H9 (cell line): ENCODE measurements around the gene GALNT10. TPM values are rescaled to one million over a fixed set of nuclear protein-coding genes. Genes with fewer than 3 reads are reported as not detected.

Experiments
- DNase-seq: peaks from one replicate; pipeline ENCODE4 v3.0.0-alpha.2; 2017
- H2AFZ ChIP-seq: one replicate; pipeline ENCODE4 v1.6.1; 2013; ENCODE audit warnings: mild to moderate bottlenecking, low read length, control low read depth, moderate library complexity
- H2AK5ac ChIP-seq: 2 replicates; pipeline ENCODE4 v1.6.1; 2013; ENCODE audit warnings: low read length, control low read depth, mixed read lengths; ENCODE audit not compliant: insufficient read length
- H2BK120ac ChIP-seq: one replicate; pipeline ENCODE4 v1.6.1; 2013; ENCODE audit warnings: low read depth, mild to moderate bottlenecking, low read length, control low read depth, inconsistent platforms; ENCODE audit not compliant: poor library complexity, severe bottlenecking
- H2BK12ac ChIP-seq: 2 replicates; pipeline ENCODE4 v1.6.1; 2013; ENCODE audit warnings: low read length, control low read depth, mixed read lengths, low read depth; ENCODE audit not compliant: insufficient read length
- H2BK15ac ChIP-seq: 2 replicates; pipeline ENCODE4 v1.6.1; 2013; ENCODE audit warnings: low read depth, low read length, control low read depth
- H2BK20ac ChIP-seq: one replicate; pipeline ENCODE4 v1.6.1; 2013; ENCODE audit warnings: low read depth, mild to moderate bottlenecking, low read length, control low read depth, inconsistent platforms; ENCODE audit not compliant: poor library complexity, severe bottlenecking
- H2BK5ac ChIP-seq: 2 replicates; pipeline ENCODE4 v1.6.1; 2013; ENCODE audit warnings: low read length, control low read depth, mixed read lengths; ENCODE audit not compliant: insufficient read length
- H3K14ac ChIP-seq: 2 replicates; pipeline ENCODE4 v1.6.1; 2013; ENCODE audit warnings: low read length, control low read depth; ENCODE audit not compliant: insufficient read depth
- H3K18ac ChIP-seq: 2 replicates; pipeline ENCODE4 v1.6.1; 2013; ENCODE audit warnings: low read depth, mild to moderate bottlenecking, mixed read lengths, low read length, control low read depth; ENCODE audit not compliant: insufficient read length
- H3K23ac ChIP-seq: 2 replicates; pipeline ENCODE4 v1.6.1; 2013; ENCODE audit warnings: low read length, control low read depth, mixed read lengths, low read depth; ENCODE audit not compliant: insufficient read length
- H3K23me2 ChIP-seq: 2 replicates; pipeline ENCODE4 v1.6.1; 2013; ENCODE audit warnings: low read depth, mild to moderate bottlenecking, mixed read lengths, low read length, control low read depth; ENCODE audit not compliant: insufficient read length, poor library complexity, severe bottlenecking
- H3K27ac ChIP-seq: 2 replicates; pipeline ENCODE4 v1.5.1; 2013; ENCODE audit warnings: low read length, control low read depth, mixed read lengths, low read depth; ENCODE audit not compliant: insufficient read length
- H3K27me3 ChIP-seq: 2 replicates; pipeline ENCODE4 v1.6.1; 2013; ENCODE audit warnings: low read length, control low read depth, inconsistent platforms; ENCODE audit not compliant: insufficient read depth
- H3K4ac ChIP-seq: 2 replicates; pipeline ENCODE4 v1.6.1; 2013; ENCODE audit warnings: low read depth, mild to moderate bottlenecking, control low read depth, inconsistent platforms, low read length, moderate library complexity
- H3K4me1 ChIP-seq: 2 replicates; pipeline ENCODE4 v1.6.1; 2013; ENCODE audit warnings: low read length, control low read depth, inconsistent platforms; ENCODE audit not compliant: insufficient read depth
- H3K4me2 ChIP-seq: 2 replicates; pipeline ENCODE4 v1.6.1; 2013; ENCODE audit warnings: low read length, control low read depth, mixed read lengths; ENCODE audit not compliant: insufficient read length, insufficient read depth
- H3K56ac ChIP-seq: 2 replicates; pipeline ENCODE4 v1.6.1; 2013; ENCODE audit warnings: low read depth, mild to moderate bottlenecking, mixed read lengths, low read length, control low read depth; ENCODE audit not compliant: insufficient read length
- H3K79me1 ChIP-seq: 2 replicates; pipeline ENCODE4 v1.6.1; 2013; ENCODE audit warnings: low read depth, mild to moderate bottlenecking, moderate library complexity, low read length, control low read depth, inconsistent platforms; ENCODE audit not compliant: insufficient read depth, poor library complexity, severe bottlenecking
- H3K79me2 ChIP-seq: 2 replicates; pipeline ENCODE4 v1.6.1; 2013; ENCODE audit warnings: low read length, control low read depth, inconsistent platforms; ENCODE audit not compliant: insufficient read depth
- H3K9ac ChIP-seq: 2 replicates; pipeline ENCODE4 v1.6.1; 2013; ENCODE audit warnings: low read length, control low read depth, mixed read lengths; ENCODE audit not compliant: insufficient read length; ENCODE audit errors: extremely low read depth
- H3K9me3 ChIP-seq: one replicate; pipeline ENCODE4 v1.6.1; 2013; ENCODE audit warnings: low read depth, low read length, inconsistent platforms; ENCODE audit not compliant: control insufficient read depth
- H3T11ph ChIP-seq: one replicate; pipeline ENCODE4 v1.6.1; 2013; ENCODE audit warnings: mild to moderate bottlenecking, low read length, control low read depth, inconsistent platforms
- H4K20me1 ChIP-seq: one replicate; pipeline ENCODE4 v1.6.1; 2013; ENCODE audit not compliant: control insufficient read depth, insufficient read length, insufficient read depth
- H4K5ac ChIP-seq: 2 replicates; pipeline ENCODE4 v1.6.1; 2013; ENCODE audit warnings: low read depth, mild to moderate bottlenecking, mixed read lengths, low read length, control low read depth; ENCODE audit not compliant: insufficient read length
- H4K8ac ChIP-seq: replicated peaks from 2 replicates; pipeline ENCODE4 v1.6.1; 2013; ENCODE audit warnings: low read length, control low read depth, mixed read lengths, low read depth; ENCODE audit not compliant: insufficient read length
- H4K91ac ChIP-seq: 2 replicates; pipeline ENCODE4 v1.6.1; 2013; ENCODE audit warnings: low read depth, mild to moderate bottlenecking, moderate library complexity, mixed read lengths, low read length, control low read depth; ENCODE audit not compliant: insufficient read length
- H3K27ac Mint-ChIP-seq, 3 experiments: 2 replicates in 2 of 3; 3 replicates in 1 of 3; pipeline ENCODE4 v1.8.0; 2020 to 2021; ENCODE audit warnings: mixed read lengths in 3 of 3, mild to moderate bottlenecking in 1 of 3, moderate library complexity in 1 of 3
- H3K27me3 Mint-ChIP-seq: 2 replicates; pipeline ENCODE4 v1.8.0; 2021; ENCODE audit warnings: low read depth, mild to moderate bottlenecking, moderate library complexity, mixed read lengths
- H3K36me3 Mint-ChIP-seq, 3 experiments: 2 replicates in 2 of 3; 3 replicates in 1 of 3; pipeline ENCODE4 v1.8.0; 2020 to 2021; ENCODE audit warnings: low read depth in 3 of 3, mixed read lengths in 3 of 3; ENCODE audit not compliant: insufficient read depth in 1 of 3
- H3K4me1 Mint-ChIP-seq, 2 experiments: 2 replicates each; pipeline ENCODE4 v1.8.0; 2020; ENCODE audit warnings: mixed read lengths in 2 of 2
- H3K4me3 Mint-ChIP-seq, 2 experiments: 2 replicates in 1 of 2; 3 replicates in 1 of 2; pipeline ENCODE4 v1.8.0; 2020 to 2021; ENCODE audit warnings: mild to moderate bottlenecking in 2 of 2, mixed read lengths in 2 of 2, moderate library complexity in 1 of 2
- H3K9me3 Mint-ChIP-seq, 2 experiments: 2 replicates in 1 of 2; 3 replicates in 1 of 2; pipeline ENCODE4 v1.8.0; 2020; ENCODE audit warnings: mild to moderate bottlenecking in 2 of 2, mixed read lengths in 2 of 2, moderate library complexity in 1 of 2
- CTCF ChIP-seq: fragments of 200-600 bp; sonication (generic); conservative IDR thresholded peaks from 3 replicates; pipeline ENCODE4 v1.8.0; 2021; ENCODE audit warnings: antibody characterized with exemption, mild to moderate bottlenecking
- WGBS: extraction: QIAGEN DNeasy Blood & Tissue Kit; methylation state at CpG from one replicate; pipeline ENCODE4 v1.1.7; 2013; ENCODE audit warnings: missing lambda C conversion rate, low lambda C conversion rate, mixed read lengths; ENCODE audit not compliant: insufficient read length; ENCODE audit errors: extremely low coverage; 5-methylcytosine and 5-hydroxymethylcytosine counted together
- total RNA-seq: library from RNA; stranded (reverse); gene quantifications from 2 replicates; pipeline ENCODE4 v1.2.1, GENCODE V29; 2021

GALNT10 gene
- total RNA-seq, 1 experiment from 2014 or later: 15.4 TPM

GRCh38 chr5:154440540-154440939 lies 250.0 kb downstream of the GALNT10 start:
- H2AFZ ChIP-seq: no peak overlapping the region
- H4K8ac ChIP-seq: no peak overlapping the region
- Mint-ChIP-seq H3K27me3 (no peaks in the 10 kb centered on the region), H3K4me3 (no peak overlapping the region), H3K36me3 (peaks cover 22 to 53% (median 41%) of the 10 kb centered on the region in 3 experiments), H3K27ac (no peak overlapping the region), H3K9me3 (peaks cover 3% of the 10 kb centered on the region in 2 experiments; a peak in 4 of 5 replicates), H3K4me1 (peaks cover 4 to 8% of the 10 kb centered on the region in 2 experiments)
- H2BK5ac ChIP-seq: no peak overlapping the region
- H3T11ph ChIP-seq: no peak overlapping the region
- H2BK12ac ChIP-seq: no peak overlapping the region
- TF ChIP-seq CTCF: no peak
- no peak overlapping the region for H3K23ac ChIP-seq
- no peak overlapping the region for H3K4ac ChIP-seq
- H3K4me2 ChIP-seq: no peak overlapping the region
- no peak overlapping the region for H3K56ac ChIP-seq
- no peak for DNase-seq
- H3K9ac ChIP-seq: no peak overlapping the region
- H3K27ac ChIP-seq: no peak overlapping the region
- no peaks in the 10 kb centered on the region for H4K20me1 ChIP-seq
- H3K27me3 ChIP-seq: no peaks in the 10 kb centered on the region
- H3K79me1 ChIP-seq: no peaks in the 10 kb centered on the region
- H2BK15ac ChIP-seq: no peak overlapping the region
- H2BK120ac ChIP-seq: no peak overlapping the region
- H2BK20ac ChIP-seq: no peak overlapping the region
- peaks cover 9% of the 10 kb centered on the region for H3K23me2 ChIP-seq
- no peak overlapping the region for H4K91ac ChIP-seq
- H3K14ac ChIP-seq: no peak overlapping the region
- WGBS: no CpG with 5 or more reads among the region's 5 CpGs
- no peaks in the 10 kb centered on the region for H3K79me2 ChIP-seq
- H3K18ac ChIP-seq: no peak overlapping the region
- no peaks in the 10 kb centered on the region for H3K9me3 ChIP-seq
- H2AK5ac ChIP-seq: no peak overlapping the region
- no peaks in the 10 kb centered on the region for H3K4me1 ChIP-seq
- H4K5ac ChIP-seq: no peak overlapping the region
